Right cardiac atrium (tissue), 5 donors: ENCODE results near the gene PPM1L. TPM values are rescaled to one million over a fixed set of nuclear protein-coding genes. Genes with fewer than 3 reads are reported as not detected.

ENCODE experiments used
- ATAC-seq, 2 donors: fragments of 200-7000 bp; cut with Tn5 transposase; one replicate each; pipeline versions ENCODE4 v1.8.0 to v1.9.1; 2020; ENCODE audit warnings: moderate library complexity in 2 of 2, mild to moderate bottlenecking in 1 of 2
- DNase-seq, 3 donors: peaks; one replicate each; pipeline ENCODE4 v3.0.0-alpha.2; 2020
- H3K27ac ChIP-seq: one replicate; pipeline ENCODE4 v1.5.1; 2013; ENCODE audit warnings: mild to moderate bottlenecking, low read length, control low read depth, moderate library complexity
- H3K27me3 ChIP-seq: one replicate; pipeline ENCODE4 v1.6.1; 2013; ENCODE audit not compliant: control insufficient read depth, insufficient read depth
- H3K4me1 ChIP-seq: one replicate; pipeline ENCODE4 v1.6.1; 2013; ENCODE audit warnings: low read length; ENCODE audit not compliant: control insufficient read depth, insufficient read depth
- H3K4me3 ChIP-seq: one replicate; pipeline ENCODE4 v1.5.1; 2013; ENCODE audit warnings: low read length, control low read depth
- H3K9me3 ChIP-seq: one replicate; pipeline ENCODE4 v1.6.1; 2013; ENCODE audit warnings: low read length; ENCODE audit not compliant: control insufficient read depth
- WGBS: extraction: QIAGEN DNeasy Blood & Tissue Kit; methylation state at CpG from one replicate; pipeline ENCODE4 v1.1.7; 2013; 5-methylcytosine and 5-hydroxymethylcytosine counted together
- intact Hi-C, 4 donors: fragments of 100-400 bp; cut with DNase I; formaldehyde crosslinking; loops; one replicate each; pipeline versions ENCODE4 v1.11.0 to v1.14.0; 2022 to 2023
- polyA plus RNA-seq: library from polyadenylated mRNA; stranded (reverse); fragments of 200-250 nt; gene quantifications from one replicate; pipeline ENCODE4 v1.2.3, GENCODE V29; 2013
- total RNA-seq, 4 donors: library from RNA; stranded (reverse); fragmentation: NEBNext Ultra II Directional; extraction: Animal tissue kit (Norgen Biotek cat#: 25700); gene quantifications; one replicate each; pipeline ENCODE4 v1.2.1, GENCODE V29; 2021
- donor health status: healthy with polysubstance abuse.
- donor health status: DM: no; HTN: yes; CAD: no.
- donor health status: DM: no; HTN: no; CAD: no.
- donor health status: DM: no; HTN: yes; CAD: no; lungs with severe emphysema.
- donor health status: DM: yes; HTN: yes; CAD: no.

Gene PPM1L
- total and polyA plus RNA-seq, 5 donors, result 6.1 to 31.7 (median 24.0) TPM

- intact Hi-C loops, result no loop called here
- H3K9me3 ChIP-seq, result no peaks in the 10 kb centered on the region
These were observed 28.8 kb downstream of the PPM1L start for GRCh38 chr3:160784853-160785252.

GRCh38 chr3:160790726-160791125 lies 34.7 kb downstream of the PPM1L start:
- DNase-seq (no peak), ATAC-seq (no peak)
- 54% methylated on average over 2 of the region's 2 CpGs for WGBS
- Histone ChIP-seq H3K4me3 (no peak overlapping the region), H3K4me1 (peaks cover 1% of the 10 kb centered on the region), H3K27ac (no peak overlapping the region), H3K9me3 (no peaks in the 10 kb centered on the region), H3K27me3 (no peaks in the 10 kb centered on the region)
- intact Hi-C loops, result no loop called here

More at GRCh38 chr3:160784853-160785252, 28.8 kb downstream of the PPM1L start:
- DNase-seq (no peak), ATAC-seq (no peak)
- H3K4me3 ChIP-seq, result no peak overlapping the region
- no peak overlapping the region for H3K27ac ChIP-seq
- H3K4me1 ChIP-seq, result peaks cover 3% of the 10 kb centered on the region
- no peaks in the 10 kb centered on the region for H3K27me3 ChIP-seq

GRCh38 chr3:160792540-160792939 lies 36.5 kb downstream of the PPM1L start:
- ATAC-seq (no peak), DNase-seq (no peak)
- intact Hi-C loops, result no loop called here
- H3K4me1 ChIP-seq, result peaks cover 1% of the 10 kb centered on the region
- H3K4me3 ChIP-seq, result no peak overlapping the region
- WGBS, result 48% methylated on average over 2 of the region's 2 CpGs
- H3K9me3 ChIP-seq, result no peaks in the 10 kb centered on the region
- H3K27ac ChIP-seq, result no peak overlapping the region
- H3K27me3 ChIP-seq, result no peaks in the 10 kb centered on the region

GRCh38 chr3:160793722-160794252 lies 37.8 kb downstream of the PPM1L start:
- ATAC-seq, result no peak
- intact Hi-C loops, result no loop called here
- H3K27ac ChIP-seq, result no peak overlapping the region
- no peaks in the 10 kb centered on the region for H3K9me3 ChIP-seq
- WGBS, result 49% methylated on average over 1 of the region's 1 CpG
- H3K27me3 ChIP-seq, result no peaks in the 10 kb centered on the region
- no peak overlapping the region for H3K4me3 ChIP-seq
- peaks cover 1% of the 10 kb centered on the region for H3K4me1 ChIP-seq
- DNase-seq, result no peak

- H3K27me3 ChIP-seq, result no peaks in the 10 kb centered on the region
- H3K9me3 ChIP-seq, result no peaks in the 10 kb centered on the region
- H3K4me1 ChIP-seq, result peaks cover 1% of the 10 kb centered on the region
- no peak for ATAC-seq
- H3K4me3 ChIP-seq, result no peak overlapping the region
- intact Hi-C loops, result no loop called here
- DNase-seq, result no peak
- H3K27ac ChIP-seq, result no peak overlapping the region
- 55% methylated on average over 4 of the region's 4 CpGs for WGBS
These were observed 40.2 kb downstream of the PPM1L start for GRCh38 chr3:160796089-160796812.

GRCh38 chr3:160796813-160797164 lies 40.8 kb downstream of the PPM1L start:
- 51% methylated on average over 1 of the region's 1 CpG for WGBS
- intact Hi-C loops, result no loop called here
- Histone ChIP-seq H3K27ac (no peak overlapping the region), H3K27me3 (no peaks in the 10 kb centered on the region), H3K9me3 (no peaks in the 10 kb centered on the region), H3K4me1 (peaks cover 1% of the 10 kb centered on the region), H3K4me3 (no peak overlapping the region)
- peak; percentile 56 to 69 for ATAC-seq
- no peak for DNase-seq

- WGBS, result 75% methylated on average over 3 of the region's 3 CpGs
- peak overlapping the region; percentile 7 for H3K27ac ChIP-seq
- intact Hi-C loops, result no loop called here
These were observed 41.3 kb downstream of the PPM1L start for GRCh38 chr3:160797356-160797755.

GRCh38 chr3:160801386-160802118 lies 45.5 kb downstream of the PPM1L start:
- no peaks in the 10 kb centered on the region for H3K27me3 ChIP-seq
- intact Hi-C loops, result no loop called here
- 16% methylated on average over 8 of the region's 8 CpGs for WGBS
- H3K27ac ChIP-seq, result peak overlapping the region; percentile 95
- no peaks in the 10 kb centered on the region for H3K9me3 ChIP-seq
- peak; percentile 89 to 90 for ATAC-seq
- peaks cover 7% of the 10 kb centered on the region for H3K4me1 ChIP-seq
- DNase-seq, result peak; percentile 50 to 73 (median 62)
- peak overlapping the region; percentile 41 for H3K4me3 ChIP-seq

More at GRCh38 chr3:160797356-160797755, 41.3 kb downstream of the PPM1L start:
- no peak for ATAC-seq
- H3K4me1 ChIP-seq, result peaks cover 5% of the 10 kb centered on the region
- no peaks in the 10 kb centered on the region for H3K27me3 ChIP-seq
- no peaks in the 10 kb centered on the region for H3K9me3 ChIP-seq
- no peak for DNase-seq
- H3K4me3 ChIP-seq, result no peak overlapping the region

GRCh38 chr3:160804762-160805161 lies 48.7 kb downstream of the PPM1L start:
- peak; percentile 53 to 80 (median 77) for DNase-seq
- no peak overlapping the region for H3K4me3 ChIP-seq
- H3K27ac ChIP-seq, result peak overlapping the region; percentile 98
- 4% methylated on average over 1 of the region's 1 CpG for WGBS
- H3K4me1 ChIP-seq, result peaks cover 16% of the 10 kb centered on the region
- intact Hi-C loops, result loop anchor here in 1 of 4 donors (5.0 kb wide), 1 partner anchor 47 kb away; the partner anchor contains the start of gene PPM1L
- no peaks in the 10 kb centered on the region for H3K27me3 ChIP-seq
- peak; percentile 73 to 78 for ATAC-seq
- H3K9me3 ChIP-seq, result no peaks in the 10 kb centered on the region

GRCh38 chr3:160806094-160806493 lies 50.1 kb downstream of the PPM1L start:
- H3K27ac ChIP-seq, result peak overlapping the region; percentile 36
- H3K4me3 ChIP-seq, result no peak overlapping the region
- DNase-seq, result no peak
- peaks cover 18% of the 10 kb centered on the region for H3K4me1 ChIP-seq
- ATAC-seq, result no peak
- H3K9me3 ChIP-seq, result no peaks in the 10 kb centered on the region
- H3K27me3 ChIP-seq, result no peaks in the 10 kb centered on the region
- intact Hi-C loops, result loop anchor here in 1 of 4 donors (5.0 kb wide), 1 partner anchor 49 kb away; the partner anchor contains the start of gene PPM1L

- DNase-seq, result no peak
- H3K4me1 ChIP-seq, result peaks cover 18% of the 10 kb centered on the region
- no peak overlapping the region for H3K4me3 ChIP-seq
- no peak overlapping the region for H3K27ac ChIP-seq
- 83% methylated on average over 3 of the region's 3 CpGs for WGBS
- no peaks in the 10 kb centered on the region for H3K9me3 ChIP-seq
- intact Hi-C loops, result loop anchor here in 1 of 4 donors (5.0 kb wide), 1 partner anchor 49 kb away; the partner anchor contains the start of gene PPM1L
- no peaks in the 10 kb centered on the region for H3K27me3 ChIP-seq
- no peak for ATAC-seq
These were observed 50.7 kb downstream of the PPM1L start for GRCh38 chr3:160806686-160807085.
